H1 (cell line): ENCODE results near the gene CRYBB1. TPM values are rescaled to one million over a fixed set of nuclear protein-coding genes. Genes with fewer than 3 reads are reported as not detected.

ENCODE experiments used
- CTCF ChIA-PET: fragments of 300-600 bp; sonication (Branson Sonifier 250); formaldehyde crosslinking; loops from one replicate; lab custom pipeline; 2021; ENCODE audit not compliant: partially characterized antibody; lab: Charles Lee
- POLR2A ChIA-PET: fragments of 300-600 bp; sonication (Branson Sonifier 250); formaldehyde crosslinking; loops from one replicate; lab custom pipeline; 2021; ENCODE audit warnings: inconsistent platforms; ENCODE audit not compliant: partially characterized antibody; lab: Charles Lee
- DNase-seq, 2 experiments: peaks; one replicate each; pipeline versions ENCODE4 v3.0.0 to v3.0.0-alpha.2; 2010 to 2022; ENCODE audit warnings: low spot score in 2 of 2, low read depth in 1 of 2, mixed read lengths in 1 of 2
- FAIRE-seq: peaks from 2 replicates; lab custom pipeline; 2011; peaks lifted over from hg19 to GRCh38; lab: Jason Lieb, UNC
- H2AFZ ChIP-seq: 2 replicates; pipeline ENCODE4 v1.8.1; 2012; ENCODE audit warnings: low read length, inconsistent platforms
- H2AK5ac ChIP-seq: 2 replicates; pipeline ENCODE4 v1.6.1; 2013; ENCODE audit warnings: low read depth, low read length
- H2BK120ac ChIP-seq: replicated peaks from 2 replicates; pipeline ENCODE3; 2013; ENCODE audit warnings: low read depth, low read length, inconsistent platforms
- H2BK12ac ChIP-seq: 2 replicates; pipeline ENCODE4 v1.6.1; 2013; ENCODE audit warnings: low read depth, low read length
- H2BK15ac ChIP-seq: 2 replicates; pipeline ENCODE4 v1.6.1; 2013; ENCODE audit warnings: low read length
- H2BK20ac ChIP-seq: 2 replicates; pipeline ENCODE4 v1.6.1; 2013; ENCODE audit warnings: low read length
- H2BK5ac ChIP-seq: 2 replicates; pipeline ENCODE4 v1.6.1; 2013; ENCODE audit warnings: low read depth, low read length
- H3K14ac ChIP-seq: 2 replicates; pipeline ENCODE4 v1.6.1; 2013; ENCODE audit warnings: inconsistent platforms; ENCODE audit not compliant: insufficient read length
- H3K18ac ChIP-seq: 2 replicates; pipeline ENCODE4 v1.6.1; 2013; ENCODE audit warnings: low read length; ENCODE audit errors: extremely low read depth
- H3K23ac ChIP-seq: 2 replicates; pipeline ENCODE4 v1.6.1; 2013; ENCODE audit warnings: inconsistent platforms; ENCODE audit not compliant: insufficient read length
- H3K23me2 ChIP-seq: 2 replicates; pipeline ENCODE4 v1.6.1; 2013; ENCODE audit warnings: low read depth, low read length
- H3K27ac ChIP-seq: 2 replicates; pipeline ENCODE4 v1.6.1; 2011; ENCODE audit warnings: low read depth, low read length, inconsistent platforms
- H3K27me3 ChIP-seq, 4 experiments: replicated peaks in 1 of 4; 1 replicate in 1 of 4; 2 replicates in 3 of 4; pipeline versions ENCODE4 v1.6.1 to v1.8.1; 2011 to 2013; ENCODE audit warnings: low read length in 3 of 4, mild to moderate bottlenecking in 3 of 4, inconsistent platforms in 2 of 4, mixed read lengths in 2 of 4, moderate library complexity in 1 of 4; ENCODE audit not compliant: control insufficient read depth in 3 of 4, insufficient read depth in 3 of 4; ENCODE audit errors: extremely low read depth in 1 of 4
- H3K36me3 ChIP-seq, 4 experiments: 2 replicates each; pipeline versions ENCODE4 v1.6.1 to v1.8.1; 2011 to 2013; ENCODE audit warnings: mild to moderate bottlenecking in 4 of 4, low read length in 3 of 4, moderate library complexity in 2 of 4, control low read depth in 1 of 4, inconsistent platforms in 1 of 4; ENCODE audit not compliant: insufficient read depth in 4 of 4, control insufficient read depth in 2 of 4
- H3K4ac ChIP-seq: replicated peaks from 2 replicates; pipeline ENCODE3; 2013; ENCODE audit warnings: low read length, low read depth, mixed read lengths, inconsistent platforms; ENCODE audit not compliant: insufficient read length
- H3K4me1 ChIP-seq, 4 experiments: replicated peaks in 1 of 4; 1 replicate in 1 of 4; 2 replicates in 3 of 4; pipeline versions ENCODE4 v1.6.1 to v1.8.1; 2011 to 2013; ENCODE audit warnings: low read length in 3 of 4, inconsistent platforms in 2 of 4, mixed read lengths in 1 of 4; ENCODE audit not compliant: insufficient read depth in 4 of 4, control insufficient read depth in 3 of 4
- H3K4me2 ChIP-seq, 2 experiments: 2 replicates each; pipeline versions ENCODE4 v1.6.1 to v1.8.1; 2011 to 2013; ENCODE audit warnings: low read depth in 2 of 2, low read length in 2 of 2, control low read depth in 1 of 2, inconsistent platforms in 1 of 2, mild to moderate bottlenecking in 1 of 2; ENCODE audit not compliant: insufficient read depth in 1 of 2
- H3K4me3 ChIP-seq, 4 experiments: fragments of 200-600, 300-600 bp in 1 of 4; sonication (generic), shearing (Covaris generic), sonication (Bioruptor Twin) in 1 of 4; 2 replicates each; pipeline versions ENCODE4 v1.5.1 to v1.8.1; 2011 to 2016; ENCODE audit warnings: low read length in 4 of 4, low read depth in 3 of 4, control low read depth in 2 of 4, inconsistent platforms in 2 of 4, mild to moderate bottlenecking in 2 of 4, mixed read lengths in 1 of 4, moderate library complexity in 1 of 4; ENCODE audit not compliant: insufficient read depth in 2 of 4; ENCODE audit errors: extremely low read depth in 1 of 4
- H3K56ac ChIP-seq: replicated peaks from 2 replicates; pipeline ENCODE3; 2013; ENCODE audit warnings: low read depth, mild to moderate bottlenecking, mixed read lengths, low read length, inconsistent platforms; ENCODE audit not compliant: insufficient read length
- H3K79me1 ChIP-seq: 2 replicates; pipeline ENCODE4 v1.6.1; 2013; ENCODE audit warnings: low read depth, low read length, control low read depth
- H3K79me2 ChIP-seq, 2 experiments: 2 replicates each; pipeline versions ENCODE4 v1.6.1 to v1.8.1; 2012 to 2013; ENCODE audit warnings: low read length in 2 of 2, mild to moderate bottlenecking in 2 of 2, inconsistent platforms in 1 of 2; ENCODE audit not compliant: insufficient read depth in 2 of 2, control insufficient read depth in 1 of 2
- H3K9ac ChIP-seq, 4 experiments: replicated peaks in 1 of 4; 1 replicate in 1 of 4; 2 replicates in 3 of 4; pipeline versions ENCODE4 v1.6.1 to v1.8.1; 2011 to 2013; ENCODE audit warnings: low read depth in 3 of 4, low read length in 3 of 4, control low read depth in 2 of 4, mild to moderate bottlenecking in 2 of 4, moderate library complexity in 2 of 4, inconsistent platforms in 1 of 4; ENCODE audit errors: extremely low read depth in 1 of 4
- H3K9me3 ChIP-seq, 2 experiments: 2 replicates each; pipeline versions ENCODE4 v1.6.1 to v1.8.1; 2012 to 2013; ENCODE audit warnings: mild to moderate bottlenecking in 2 of 2, moderate library complexity in 2 of 2, control low read depth in 1 of 2, inconsistent platforms in 1 of 2, low read depth in 1 of 2, low read length in 1 of 2, mixed read lengths in 1 of 2; ENCODE audit not compliant: insufficient read depth in 2 of 2
- H4K20me1 ChIP-seq, 2 experiments: replicated peaks in 1 of 2; 2 replicates each; pipeline versions ENCODE3 to v1.8.1; 2011 to 2013; ENCODE audit warnings: inconsistent platforms in 2 of 2, low read length in 2 of 2, mild to moderate bottlenecking in 1 of 2; ENCODE audit not compliant: insufficient read depth in 2 of 2, control insufficient read depth in 1 of 2
- H4K5ac ChIP-seq: 2 replicates; pipeline ENCODE4 v1.6.1; 2013; ENCODE audit warnings: low read length, low read depth, mixed read lengths, inconsistent platforms; ENCODE audit not compliant: insufficient read length
- H4K8ac ChIP-seq: 2 replicates; pipeline ENCODE4 v1.8.0; 2013; ENCODE audit warnings: mild to moderate bottlenecking, moderate library complexity, low read length, inconsistent platforms; ENCODE audit not compliant: insufficient read depth; ENCODE audit errors: extremely low read depth
- H4K91ac ChIP-seq: replicated peaks from 2 replicates; pipeline ENCODE3; 2013; ENCODE audit warnings: low read length, mixed read lengths, inconsistent platforms; ENCODE audit not compliant: insufficient read length
- GTF2F1 ChIP-seq: IDR thresholded peaks from 2 replicates; pipeline ENCODE4 v1.6.1; 2012; ENCODE audit warnings: low read depth, low read length, improper control_type of control experiment, borderline replicate concordance
- JUND ChIP-seq: IDR thresholded peaks from 2 replicates; pipeline ENCODE4 v1.6.1; 2011; ENCODE audit warnings: mild to moderate bottlenecking, improper control_type of control experiment, low read length
- MAFK ChIP-seq: IDR thresholded peaks from 2 replicates; pipeline ENCODE4 v1.6.1; 2012; ENCODE audit warnings: low read depth, mild to moderate bottlenecking, improper control_type of control experiment, low read length
- SIRT6 ChIP-seq: IDR thresholded peaks from one replicate; pipeline ENCODE4 v1.7.1; 2012; ENCODE audit warnings: low read length, inconsistent platforms
- SP4 ChIP-seq: IDR thresholded peaks from 2 replicates; pipeline ENCODE4 v1.6.1; 2012; ENCODE audit warnings: low read length, inconsistent platforms
- TAF7 ChIP-seq: optimal IDR thresholded peaks from 2 replicates; pipeline ENCODE3; 2011; ENCODE audit warnings: low read depth, mild to moderate bottlenecking, inconsistent platforms, low read length, moderate library complexity, borderline replicate concordance
- YY1 ChIP-seq: IDR thresholded peaks from 2 replicates; pipeline ENCODE4 v1.6.1; 2011; ENCODE audit warnings: low read depth, mild to moderate bottlenecking, low read length
- WGBS, 2 experiments: shearing (Covaris generic) in 1 of 2; methylation state at CpG; one replicate each; pipeline versions ENCODE4 v1.1.6 to v1.1.7; 2013 to 2015; ENCODE audit warnings: low lambda C conversion rate in 2 of 2, mixed read lengths in 2 of 2, inconsistent platforms in 1 of 2, low coverage in 1 of 2, missing lambda C conversion rate in 1 of 2; ENCODE audit not compliant: insufficient replicate concordance in 2 of 2, insufficient coverage in 1 of 2, insufficient read length in 1 of 2; ENCODE audit errors: extremely low coverage in 1 of 2, missing lambda C conversion rate in 1 of 2; 5-methylcytosine and 5-hydroxymethylcytosine counted together
- polyA plus RNA-seq, 7 experiments: library from polyadenylated mRNA; depleted of rRNA in 3 of 7; stranded (reverse) in 5 of 7; unstranded in 2 of 7; fragments of >200 nt in 5 of 7; fragments of 200-250 nt in 2 of 7; gene quantifications; 1 replicate in 5 of 7; 2 replicates in 1 of 7; 4 replicates in 1 of 7; pipeline versions ENCODE4 v1.2.1 to v1.2.3, GENCODE V29; 2011 to 2013; ENCODE audit warnings: missing spikeins in 2 of 7, mixed read lengths in 2 of 7
- total RNA-seq: library from RNA; stranded (reverse); fragmentation: NEBNext Ultra II Directional; extraction: Animal tissue kit (Norgen Biotek cat#: 25700); gene quantifications from 2 replicates; pipeline ENCODE4 v1.2.1, GENCODE V29; 2021

CRYBB1 gene
- total and polyA plus RNA-seq, 2 of the 8 experiments (the other 6 are each of a cell fraction or from before 2014, with no cell fraction given): 1.7 to 6.0 TPM

GRCh38 chr22:26648011-26648497 lies 30.2 kb upstream of the CRYBB1 start:
- H3K9me3 ChIP-seq: no peaks in the 10 kb centered on the region
- H4K5ac ChIP-seq: peak overlapping the region; percentile 89
- CTCF ChIA-PET: interaction anchor here (0.6 to 0.9 kb wide), 2 partner anchors 14 to 145 kb away, joined by 3 read pairs; no protein-coding TSS in a partner anchor
- H3K79me1 ChIP-seq: 0 out of 2 replicates have a peak, but pooled peaks cover 2% of the 10 kb centered on the region
- H3K36me3 ChIP-seq: no peaks in the 10 kb centered on the region; a peak in 1 of 8 replicates
- no peak overlapping the region for H3K23ac ChIP-seq
- H3K23me2 ChIP-seq: peaks cover 5% of the 10 kb centered on the region; the same call in 1 of the 2 replicates
- H4K20me1 ChIP-seq: no peaks in the 10 kb centered on the region
- POLR2A ChIA-PET: interaction anchor here (0.9 to 2.4 kb wide), 6 partner anchors 9 to 88 kb away, joined by 3 to 8 read pairs (median 5); no protein-coding TSS in a partner anchor
- peak overlapping the region; percentile 96; the same call in 1 of the 2 replicates for H2BK12ac ChIP-seq
- no peak overlapping the region for H3K14ac ChIP-seq
- WGBS, 2 experiments: 4% methylated on average over 14 of the region's 17 CpGs; no CpG with 5 or more reads in 1 of the 2 experiments
- FAIRE-seq (peak; percentile 28), DNase-seq (peak; percentile 74 to 88)
- 0 out of 2 replicates have a peak overlapping the region, but pooled peaks have one; percentile 85 for H2BK15ac ChIP-seq
- peak overlapping the region; percentile 84; the same call in 1 of the 2 replicates for H2AK5ac ChIP-seq
- no peaks in the 10 kb centered on the region for H3K79me2 ChIP-seq
- H2AFZ ChIP-seq: no peak overlapping the region
- peak overlapping the region; percentile 33 for H3K56ac ChIP-seq
- no peak overlapping the region; a peak in 2 of 7 replicates for H3K9ac ChIP-seq
- peak overlapping the region; percentile 74; the same call in 1 of the 2 replicates for H3K27ac ChIP-seq
- peaks cover 13 to 52% (median 33%) of the 10 kb centered on the region in 4 experiments for H3K4me1 ChIP-seq
- H3K4ac ChIP-seq: peak overlapping the region; percentile 92
- H3K18ac ChIP-seq: peak overlapping the region; percentile 14
- peak overlapping the region; percentile 43 to 57 for H3K4me2 ChIP-seq
- H2BK20ac ChIP-seq: peak overlapping the region; percentile 98
- H4K91ac ChIP-seq: peak overlapping the region; percentile 99
- peak overlapping the region; percentile 81 for H2BK120ac ChIP-seq
- H4K8ac ChIP-seq: peak overlapping the region; percentile 83; the same call in 1 of the 2 replicates
- H2BK5ac ChIP-seq: peak overlapping the region; percentile 93; the same call in 1 of the 2 replicates
- H3K27me3 ChIP-seq: 0 out of 7 replicates have a peak, but pooled peaks cover 0 to 4% (median 0%) of the 10 kb centered on the region in 4 experiments
- H3K4me3 ChIP-seq: peak overlapping the region in 3 of 4 experiments; percentile 7 to 36 (median 11); a peak in 3 of 8 replicates
- TF ChIP-seq GTF2F1: 0 out of 2 replicates have a peak, but pooled peaks have one; percentile 18
- peak; percentile 72; the same call in 1 of the 2 replicates for TF ChIP-seq YY1
- TF ChIP-seq TAF7: peak; percentile 80
- peak; percentile 8; the same call in 1 of the 2 replicates for TF ChIP-seq MAFK
- TF ChIP-seq SP4: 0 out of 2 replicates have a peak, but pooled peaks have one; percentile 37
- no peak for TF ChIP-seq SIRT6
- TF ChIP-seq JUND: peak; percentile 4; the same call in 1 of the 2 replicates
